Thyroid gland (tissue), 4 donors: Measurements from ENCODE around the gene BFSP1. TPM values are rescaled to one million over a fixed set of nuclear protein-coding genes. Genes with fewer than 3 reads are reported as not detected.
A peak's percentile ranks its signal among the peaks of the same experiment; 100 is the strongest.

Source experiments
- DNase-seq, 2 donors: peaks; one replicate each; pipeline ENCODE4 v3.0.0-alpha.2; 2019
- H3K27ac ChIP-seq, 3 donors: fragments of 200-600 bp; sonication (generic); 1 replicate in 2 of 3; 2 replicates in 1 of 3; pipeline ENCODE4 v1.5.1; 2016 to 2019; ENCODE audit warnings: mild to moderate bottlenecking in 1 of 3, moderate library complexity in 1 of 3
- H3K27me3 ChIP-seq: fragments of 200-600 bp; sonication (generic); one replicate; pipeline ENCODE4 v1.5.1; 2019
- H3K36me3 ChIP-seq, 2 donors: fragments of 200-600 bp; sonication (generic); one replicate each; pipeline ENCODE4 v1.5.1; 2016 to 2019
- H3K4me1 ChIP-seq, 2 donors: fragments of 200-600 bp; sonication (generic); one replicate each; pipeline ENCODE4 v1.5.1; 2017 to 2019
- H3K4me3 ChIP-seq, 3 donors: fragments of 200-600 bp; sonication (generic); replicated peaks in 1 of 3; 1 replicate in 2 of 3; 2 replicates in 1 of 3; pipeline ENCODE4 v1.5.1; 2016; ENCODE audit warnings: mild to moderate bottlenecking in 1 of 3
- H3K9me3 ChIP-seq: fragments of 200-600 bp; sonication (generic); one replicate; pipeline ENCODE4 v1.5.1; 2017
- CTCF ChIP-seq, 6 experiments: fragments of 200-600 bp in 3 of 6; fragments of 450-650 bp in 3 of 6; sonication (generic) in 3 of 6; IDR thresholded peaks; one replicate each; pipeline ENCODE4 v1.5.1; 2016 to 2019; ENCODE audit warnings: antibody characterized with exemption in 6 of 6, mild to moderate bottlenecking in 2 of 6, inconsistent platforms in 1 of 6, moderate library complexity in 1 of 6
- POLR2A ChIP-seq, 2 donors: fragments of 450-650 bp; IDR thresholded peaks; one replicate each; pipeline ENCODE4 v1.6.1; 2017; ENCODE audit warnings: antibody characterized with exemption in 2 of 2, mild to moderate bottlenecking in 2 of 2, moderate library complexity in 1 of 2
- WGBS, 2 donors: methylation state at CpG; one replicate each; pipeline ENCODE4 v1.1.5; 2017; 5-methylcytosine and 5-hydroxymethylcytosine counted together
- intact Hi-C: fragments of 100-400 bp; cut with DNase I; formaldehyde crosslinking; loops from one replicate; pipeline ENCODE4 v1.15.1; 2023
- total RNA-seq, 4 donors: library from RNA; depleted of rRNA; stranded (reverse); fragments of >200 nt; gene quantifications; one replicate each; pipeline ENCODE4 v1.2.3, GENCODE V29; 2016

Gene BFSP1
- total RNA-seq, 4 donors from 2014 or later: 2.7 to 8.7 (median 4.2) TPM

- no peaks in the 10 kb centered on the region for H3K36me3 ChIP-seq
- no peaks in the 10 kb centered on the region for H3K9me3 ChIP-seq
- TF ChIP-seq CTCF (IDR thresholded peaks at IDR 0.05) (no peak), POLR2A (IDR thresholded peaks at IDR 0.05) (no peak)
- H3K27ac ChIP-seq: peak overlapping the region in 1 of 3 donors; percentile 4
- 89 to 97% methylated on average over 5 of the region's 5 CpGs for WGBS, 2 donors
- no peak overlapping the region for H3K4me3 ChIP-seq
- no peaks in the 10 kb centered on the region for H3K27me3 ChIP-seq
- peaks cover 0 to 8% of the 10 kb centered on the region in 2 donors for H3K4me1 ChIP-seq
- intact Hi-C loops: no loop called here
- DNase-seq: no peak
Observed at GRCh38 chr20:17525132-17525531, 6.0 kb downstream of the BFSP1 start.

GRCh38 chr20:17524560-17524959, 6.6 kb downstream of the BFSP1 start:
- Histone ChIP-seq H3K9me3 (no peaks in the 10 kb centered on the region), H3K36me3 (no peaks in the 10 kb centered on the region), H3K4me1 (peaks cover 0 to 8% of the 10 kb centered on the region in 2 donors), H3K27ac (peak overlapping the region in 1 of 3 donors; percentile 4), H3K27me3 (no peaks in the 10 kb centered on the region), H3K4me3 (no peak overlapping the region)
- TF ChIP-seq POLR2A (IDR thresholded peaks at IDR 0.05): no peak
- no peak for TF ChIP-seq CTCF (IDR thresholded peaks at IDR 0.05)
- intact Hi-C loops: no loop called here
- WGBS, 2 donors: 31 to 47% methylated on average over 8 of the region's 8 CpGs
- DNase-seq: peak in 1 of 2 donors; percentile 10

GRCh38 chr20:17523326-17523725, 7.9 kb downstream of the BFSP1 start:
- Histone ChIP-seq H3K4me3 (no peak overlapping the region), H3K27ac (no peak overlapping the region), H3K4me1 (peaks cover 0 to 8% of the 10 kb centered on the region in 2 donors), H3K9me3 (no peaks in the 10 kb centered on the region), H3K36me3 (no peaks in the 10 kb centered on the region), H3K27me3 (no peaks in the 10 kb centered on the region)
- no peak for TF ChIP-seq CTCF (IDR thresholded peaks at IDR 0.05)
- TF ChIP-seq POLR2A (IDR thresholded peaks at IDR 0.05): no peak
- whole genome bisulfite sequencing, 2 donors: 91% methylated on average over 5 of the region's 5 CpGs
- intact Hi-C loops: no loop called here
- no peak for DNase-seq

- no peak for DNase-seq
- Histone ChIP-seq H3K4me1 (peaks cover 0 to 8% of the 10 kb centered on the region in 2 donors), H3K36me3 (no peaks in the 10 kb centered on the region), H3K4me3 (no peak overlapping the region), H3K9me3 (no peaks in the 10 kb centered on the region), H3K27ac (no peak overlapping the region), H3K27me3 (no peaks in the 10 kb centered on the region)
- intact Hi-C loops: no loop called here
- 84 to 93% methylated on average over 3 of the region's 3 CpGs for WGBS, 2 donors
- no peak for TF ChIP-seq CTCF (IDR thresholded peaks at IDR 0.05)
- TF ChIP-seq POLR2A (IDR thresholded peaks at IDR 0.05): no peak
Observed at GRCh38 chr20:17522528-17522927, 8.7 kb downstream of the BFSP1 start.

GRCh38 chr20:17520583-17520982, 10.6 kb downstream of the BFSP1 start:
- DNase-seq: no peak
- no peak overlapping the region for H3K27ac ChIP-seq
- TF ChIP-seq POLR2A (IDR thresholded peaks at IDR 0.05) (no peak), CTCF (IDR thresholded peaks at IDR 0.05) (no peak)
- H3K36me3 ChIP-seq: no peaks in the 10 kb centered on the region
- 56 to 62% methylated on average over 3 of the region's 3 CpGs for WGBS, 2 donors
- intact Hi-C loops: no loop called here
- no peaks in the 10 kb centered on the region for H3K27me3 ChIP-seq
- H3K4me1 ChIP-seq: peaks cover 0 to 8% of the 10 kb centered on the region in 2 donors
- no peaks in the 10 kb centered on the region for H3K9me3 ChIP-seq
- H3K4me3 ChIP-seq: no peak overlapping the region
